HepG2 (cell line): ENCODE measurements around the gene EFNA4. TPM values are rescaled to one million over a fixed set of nuclear protein-coding genes. Genes with fewer than 3 reads are reported as not detected.

Source experiments
- ASH2L ChIP-seq: fragments of 300-600, 200-600 bp; sonication (generic); IDR thresholded peaks from 2 replicates; pipeline ENCODE4 v1.7.0; 2017; ENCODE audit warnings: low read depth, mild to moderate bottlenecking, moderate library complexity, mixed read lengths, low read length; ENCODE audit not compliant: insufficient read length
- CBX5 ChIP-seq: sonication (generic); formaldehyde crosslinking; IDR thresholded peaks from 2 replicates; pipeline ENCODE4 v1.4.0; 2020; ENCODE audit warnings: missing genetic modification reagents, borderline replicate concordance
- CCDC6 ChIP-seq: sonication (generic); formaldehyde crosslinking; IDR thresholded peaks from 2 replicates; pipeline ENCODE4 v1.8.1; 2022; ENCODE audit warnings: mild to moderate bottlenecking, missing genetic modification reagents, moderate library complexity
- DMAP1 ChIP-seq: IDR thresholded peaks from 2 replicates; pipeline ENCODE4 v1.6.1; 2016
- EP300 ChIP-seq, 3 experiments: sonication (generic) in 1 of 3; formaldehyde crosslinking in 1 of 3; IDR thresholded peaks; 2 replicates each; pipeline versions ENCODE4 v1.5.1 to v1.6.1; 2011 to 2020; ENCODE audit warnings: low read depth in 2 of 3, low read length in 2 of 3, borderline replicate concordance in 1 of 3, improper control_type of control experiment in 1 of 3, mild to moderate bottlenecking in 1 of 3, missing genetic modification reagents in 1 of 3, moderate library complexity in 1 of 3
- FOXP1 ChIP-seq, 2 experiments: fragments of 450-650 bp in 1 of 2; IDR thresholded peaks; 2 replicates each; pipeline ENCODE4 v1.6.1; 2017 to 2018; ENCODE audit warnings: antibody characterized with exemption in 1 of 2
- HOXD1 ChIP-seq: sonication (generic); formaldehyde crosslinking; IDR thresholded peaks from 2 replicates; pipeline ENCODE4 v1.5.0; 2020; ENCODE audit warnings: missing genetic modification reagents
- KDM2A ChIP-seq: sonication (generic); formaldehyde crosslinking; IDR thresholded peaks from 2 replicates; pipeline ENCODE4 v1.4.0; 2020; ENCODE audit warnings: low read depth, missing genetic modification reagents, borderline replicate concordance
- MAFG ChIP-seq: sonication (generic); formaldehyde crosslinking; IDR thresholded peaks from 2 replicates; pipeline ENCODE4 v1.5.1; 2020; ENCODE audit warnings: mild to moderate bottlenecking, missing genetic modification reagents
- NFIC ChIP-seq: IDR thresholded peaks from 2 replicates; pipeline ENCODE4 v1.6.1; 2012; ENCODE audit warnings: mild to moderate bottlenecking, low read length, inconsistent platforms
- ONECUT2 ChIP-seq: sonication (generic); formaldehyde crosslinking; IDR thresholded peaks from 2 replicates; pipeline ENCODE4 v1.4.0; 2020; ENCODE audit warnings: missing genetic modification reagents
- SAP130 ChIP-seq: IDR thresholded peaks from 2 replicates; pipeline ENCODE4 v1.6.1; 2016; ENCODE audit warnings: low read depth
- TAF15 ChIP-seq: fragments of 200-400 bp; formaldehyde crosslinking; IDR thresholded peaks from one replicate; pipeline ENCODE4 v1.6.1; 2018; ENCODE audit warnings: mild to moderate bottlenecking, low read depth, low read length; ENCODE audit not compliant: poor library complexity, severe bottlenecking
- TARDBP ChIP-seq: sonication (generic); formaldehyde crosslinking; IDR thresholded peaks from 2 replicates; pipeline ENCODE4 v1.8.0; 2022; ENCODE audit warnings: mild to moderate bottlenecking, missing genetic modification reagents
- YY1 ChIP-seq: IDR thresholded peaks from 2 replicates; pipeline ENCODE4 v1.6.1; 2011; ENCODE audit warnings: low read length, low read depth, moderate library complexity, mild to moderate bottlenecking; ENCODE audit not compliant: insufficient read depth, insufficient replicate concordance
- ZBTB21 ChIP-seq: sonication (generic); formaldehyde crosslinking; IDR thresholded peaks from 2 replicates; pipeline ENCODE4 v1.4.0; 2020; ENCODE audit warnings: missing genetic modification reagents
- ZMAT3 ChIP-seq: sonication (generic); formaldehyde crosslinking; conservative IDR thresholded peaks from 2 replicates; pipeline ENCODE4 v1.7.0; 2021; ENCODE audit warnings: missing genetic modification reagents
- ZNF224 ChIP-seq: sonication (generic); formaldehyde crosslinking; IDR thresholded peaks from 2 replicates; pipeline ENCODE4 v1.5.0; 2020; ENCODE audit warnings: mild to moderate bottlenecking, missing genetic modification reagents
- ZNF260 ChIP-seq: sonication (generic); formaldehyde crosslinking; IDR thresholded peaks from 2 replicates; pipeline ENCODE4 v1.4.0; 2020; ENCODE audit warnings: missing genetic modification reagents, low read depth, mild to moderate bottlenecking, borderline replicate concordance
- ZNF557 ChIP-seq: sonication (generic); formaldehyde crosslinking; IDR thresholded peaks from 2 replicates; pipeline ENCODE4 v1.4.0; 2020; ENCODE audit warnings: missing genetic modification reagents
- ZNF615 ChIP-seq: sonication (generic); formaldehyde crosslinking; IDR thresholded peaks from 2 replicates; pipeline ENCODE4 v1.5.0; 2020; ENCODE audit warnings: mild to moderate bottlenecking, missing genetic modification reagents, borderline replicate concordance
- ZNF720 ChIP-seq: sonication (generic); formaldehyde crosslinking; IDR thresholded peaks from 2 replicates; pipeline ENCODE4 v1.4.0; 2020; ENCODE audit warnings: missing genetic modification reagents
- ZNF777 ChIP-seq: sonication (generic); formaldehyde crosslinking; IDR thresholded peaks from 2 replicates; pipeline ENCODE4 v1.4.0; 2020; ENCODE audit warnings: missing genetic modification reagents
- ZNF792 ChIP-seq: IDR thresholded peaks from 2 replicates; pipeline ENCODE4 v1.6.1; 2016
- polyA plus RNA-seq, 8 experiments: library from polyadenylated mRNA; depleted of rRNA in 3 of 8; stranded (reverse) in 7 of 8; unstranded in 1 of 8; fragments of >200 nt; fragmentation: Illumina TruSeq in 4 of 8; extraction: Trizol in 4 of 8; gene quantifications; 2 replicates each; pipeline versions ENCODE4 v1.2.1 to v1.2.3, GENCODE V29; 2011 to 2016; ENCODE audit warnings: low read depth in 4 of 8, missing spikeins in 1 of 8, mixed read lengths in 1 of 8; ENCODE audit not compliant: insufficient read depth in 1 of 8
- total RNA-seq, 5 experiments: library from RNA; depleted of rRNA; stranded (reverse); fragments of >200 nt; fragmentation: Illumina TruSeq; extraction: Trizol; gene quantifications; 2 replicates each; pipeline ENCODE4 v1.2.3, GENCODE V29; 2016; ENCODE audit warnings: low read depth in 1 of 5
- TF ChIP-seq, protein P1 (sequence below): sonication (generic); formaldehyde crosslinking; IDR thresholded peaks from 2 replicates; pipeline ENCODE4 v1.5.0; 2020; ENCODE audit warnings: mild to moderate bottlenecking, missing genetic modification reagents, borderline replicate concordance
- TF ChIP-seq, protein P2 (sequence below): IDR thresholded peaks from 2 replicates; pipeline ENCODE4 v1.4.0; 2020; ENCODE audit warnings: mild to moderate bottlenecking, missing genetic modification reagents

EFNA4 gene
- total and polyA plus RNA-seq, 2 of the 13 experiments (the other 11 are each of a cell fraction or from before 2014, with no cell fraction given), result 12.0 to 17.2 TPM

DNA sequence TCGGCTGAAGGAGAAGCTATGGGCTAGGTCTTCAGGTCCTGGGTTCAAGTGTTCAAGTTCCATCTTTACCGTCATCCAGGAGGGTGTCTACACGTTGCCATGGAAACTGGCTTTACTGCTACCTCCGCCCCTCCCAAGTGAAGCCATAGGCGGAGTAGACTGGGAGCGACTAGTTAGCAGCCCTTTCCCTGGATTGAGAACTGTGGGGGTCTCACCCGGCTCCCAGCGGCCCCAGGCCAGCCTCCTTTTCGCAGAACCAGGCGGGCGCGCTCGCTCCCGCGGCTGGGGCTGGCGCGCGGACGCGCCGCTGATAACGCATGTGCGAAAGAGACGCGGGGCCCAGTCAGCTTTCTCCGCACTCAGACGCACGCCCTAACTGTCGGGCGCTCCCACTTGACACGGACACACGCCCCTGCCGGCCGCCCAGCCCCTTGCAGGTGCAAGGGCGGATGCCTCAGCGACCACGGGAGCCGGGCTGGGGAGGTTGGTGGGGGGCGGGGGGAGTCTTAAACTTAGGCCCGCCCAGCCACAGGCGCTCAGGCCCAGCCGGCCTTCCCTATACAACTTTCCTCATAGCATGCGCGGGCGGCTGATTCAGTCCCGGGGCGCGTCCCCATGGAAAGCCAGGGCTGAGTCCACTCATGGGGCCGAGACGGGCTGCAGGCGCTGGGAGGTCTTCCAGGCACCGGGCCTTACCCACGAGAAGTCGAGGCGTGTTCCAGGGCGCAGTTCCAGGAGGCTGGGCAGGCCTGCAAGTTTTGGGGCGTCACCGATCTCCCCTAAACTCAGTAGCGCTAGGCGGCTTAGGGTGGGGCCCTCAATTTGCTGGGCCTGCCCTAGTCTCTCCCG, 7.4 kb downstream of the EFNA4 start (continued):
- TF ChIP-seq ZNF224 (CRISPR knock-in tag) (no peak), ASH2L (no peak), ZNF615 (CRISPR knock-in tag) (no peak), ZMAT3 (CRISPR knock-in tag) (no peak), ZNF557 (CRISPR knock-in tag) (no peak), YY1 (peak; percentile 27), KDM2A (peak; percentile 89; the same call in 1 of the 2 replicates), ZNF720 (no peak), ONECUT2 (CRISPR knock-in tag) (no peak), NFIC (no peak), CCDC6 (no peak; the same call in 1 of the 2 replicates), SAP130 (peak; percentile 70), EP300 (IDR thresholded peaks at IDR 0.05; ENCODE audit: low read depth in 2 of 2, low read length in 2 of 2) (no peak), EP300 (CRISPR knock-in tag; IDR thresholded peaks at IDR 0.05; ENCODE audit: borderline replicate concordance) (no peak), FOXP1 (IDR thresholded peaks at IDR 0.05) (no peak), FOXP1 (CRISPR knock-in tag; IDR thresholded peaks at IDR 0.05) (no peak), ZNF260 (CRISPR knock-in tag) (no peak), MAFG (CRISPR knock-in tag) (no peak), HOXD1 (CRISPR knock-in tag) (no peak), TAF15 (no peak), ZBTB21 (CRISPR knock-in tag) (no peak), ZNF792 (CRISPR knock-in tag) (no peak), TARDBP (CRISPR knock-in tag) (no peak), CBX5 (CRISPR knock-in tag) (no peak), DMAP1 (peak; percentile 41; the same call in 1 of the 2 replicates), ZNF777 (CRISPR knock-in tag) (no peak)
- TF ChIP-seq, protein P1, sequence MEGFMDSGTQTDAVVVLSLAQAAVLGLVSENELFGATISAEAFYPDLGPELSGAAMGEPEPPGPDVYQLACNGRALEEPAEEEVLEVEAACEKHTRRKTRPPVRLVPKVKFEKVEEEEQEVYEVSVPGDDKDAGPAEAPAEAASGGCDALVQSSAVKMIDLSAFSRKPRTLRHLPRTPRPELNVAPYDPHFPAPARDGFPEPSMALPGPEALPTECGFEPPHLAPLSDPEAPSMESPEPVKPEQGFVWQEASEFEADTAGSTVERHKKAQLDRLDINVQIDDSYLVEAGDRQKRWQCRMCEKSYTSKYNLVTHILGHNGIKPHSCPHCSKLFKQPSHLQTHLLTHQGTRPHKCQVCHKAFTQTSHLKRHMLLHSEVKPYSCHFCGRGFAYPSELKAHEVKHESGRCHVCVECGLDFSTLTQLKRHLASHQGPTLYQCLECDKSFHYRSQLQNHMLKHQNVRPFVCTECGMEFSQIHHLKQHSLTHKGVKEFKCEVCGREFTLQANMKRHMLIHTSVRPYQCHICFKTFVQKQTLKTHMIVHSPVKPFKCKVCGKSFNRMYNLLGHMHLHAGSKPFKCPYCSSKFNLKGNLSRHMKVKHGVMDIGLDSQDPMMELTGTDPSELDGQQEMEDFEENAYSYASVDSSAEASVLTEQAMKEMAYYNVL (CRISPR knock-in tag), result peak; percentile 63; the same call in 1 of the 2 replicates
- TF ChIP-seq, protein P2, sequence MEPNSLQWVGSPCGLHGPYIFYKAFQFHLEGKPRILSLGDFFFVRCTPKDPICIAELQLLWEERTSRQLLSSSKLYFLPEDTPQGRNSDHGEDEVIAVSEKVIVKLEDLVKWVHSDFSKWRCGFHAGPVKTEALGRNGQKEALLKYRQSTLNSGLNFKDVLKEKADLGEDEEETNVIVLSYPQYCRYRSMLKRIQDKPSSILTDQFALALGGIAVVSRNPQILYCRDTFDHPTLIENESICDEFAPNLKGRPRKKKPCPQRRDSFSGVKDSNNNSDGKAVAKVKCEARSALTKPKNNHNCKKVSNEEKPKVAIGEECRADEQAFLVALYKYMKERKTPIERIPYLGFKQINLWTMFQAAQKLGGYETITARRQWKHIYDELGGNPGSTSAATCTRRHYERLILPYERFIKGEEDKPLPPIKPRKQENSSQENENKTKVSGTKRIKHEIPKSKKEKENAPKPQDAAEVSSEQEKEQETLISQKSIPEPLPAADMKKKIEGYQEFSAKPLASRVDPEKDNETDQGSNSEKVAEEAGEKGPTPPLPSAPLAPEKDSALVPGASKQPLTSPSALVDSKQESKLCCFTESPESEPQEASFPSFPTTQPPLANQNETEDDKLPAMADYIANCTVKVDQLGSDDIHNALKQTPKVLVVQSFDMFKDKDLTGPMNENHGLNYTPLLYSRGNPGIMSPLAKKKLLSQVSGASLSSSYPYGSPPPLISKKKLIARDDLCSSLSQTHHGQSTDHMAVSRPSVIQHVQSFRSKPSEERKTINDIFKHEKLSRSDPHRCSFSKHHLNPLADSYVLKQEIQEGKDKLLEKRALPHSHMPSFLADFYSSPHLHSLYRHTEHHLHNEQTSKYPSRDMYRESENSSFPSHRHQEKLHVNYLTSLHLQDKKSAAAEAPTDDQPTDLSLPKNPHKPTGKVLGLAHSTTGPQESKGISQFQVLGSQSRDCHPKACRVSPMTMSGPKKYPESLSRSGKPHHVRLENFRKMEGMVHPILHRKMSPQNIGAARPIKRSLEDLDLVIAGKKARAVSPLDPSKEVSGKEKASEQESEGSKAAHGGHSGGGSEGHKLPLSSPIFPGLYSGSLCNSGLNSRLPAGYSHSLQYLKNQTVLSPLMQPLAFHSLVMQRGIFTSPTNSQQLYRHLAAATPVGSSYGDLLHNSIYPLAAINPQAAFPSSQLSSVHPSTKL, result peak; percentile 40; the same call in 1 of the 2 replicates
